ENCODE data around the gene MAP7.
"Not testable (repeated sequence)": the region's sequence is repeated elsewhere in the genome, so short reads cannot be mapped to it uniquely, and the experiment has no call there.

Gene MAP7

DNA sequence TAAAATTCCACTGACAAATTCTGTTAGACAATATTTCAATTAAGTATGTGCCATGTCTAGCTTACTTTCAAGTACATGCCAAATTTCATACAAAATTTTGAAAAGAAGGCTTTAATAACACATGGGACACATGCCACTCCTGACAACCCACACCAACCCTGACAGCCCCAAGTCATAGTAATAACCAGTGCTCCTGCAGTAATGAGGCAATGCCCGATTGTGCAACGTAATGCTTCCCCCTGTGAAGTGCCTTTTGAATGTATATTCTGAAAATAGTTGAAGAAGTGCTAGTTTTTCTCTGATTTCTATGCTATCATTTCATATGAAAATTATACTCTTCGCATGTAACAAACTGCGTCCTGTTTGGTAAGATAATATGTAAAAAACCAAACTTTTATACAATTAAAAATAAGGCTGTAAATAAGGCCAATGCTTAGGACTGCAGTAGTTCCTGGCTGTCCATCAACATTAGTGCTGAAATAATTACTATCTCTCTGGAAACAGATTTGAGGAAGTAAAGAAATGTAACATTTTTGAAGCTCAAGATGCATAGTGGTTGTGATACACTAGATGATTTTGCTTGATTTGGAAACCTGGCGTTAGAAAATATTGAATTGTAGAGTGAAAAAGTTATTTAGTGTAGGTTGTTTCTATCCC is 134.7 kb downstream of the MAP7 start:
- DNase-seq (ENCODE audit: low spot score) = no peak

GRCh38 chr6:136412410-136412809 is 137.8 kb downstream of the MAP7 start:
- DNase-seq (ENCODE audit: low spot score) = no peak

GRCh38 chr6:136411453-136412354 is 138.5 kb downstream of the MAP7 start:
- no peak for DNase-seq (ENCODE audit: low spot score)

- no peak for DNase-seq (ENCODE audit: low spot score)
These were observed 139.2 kb downstream of the MAP7 start for GRCh38 chr6:136411025-136411325.

DNA sequence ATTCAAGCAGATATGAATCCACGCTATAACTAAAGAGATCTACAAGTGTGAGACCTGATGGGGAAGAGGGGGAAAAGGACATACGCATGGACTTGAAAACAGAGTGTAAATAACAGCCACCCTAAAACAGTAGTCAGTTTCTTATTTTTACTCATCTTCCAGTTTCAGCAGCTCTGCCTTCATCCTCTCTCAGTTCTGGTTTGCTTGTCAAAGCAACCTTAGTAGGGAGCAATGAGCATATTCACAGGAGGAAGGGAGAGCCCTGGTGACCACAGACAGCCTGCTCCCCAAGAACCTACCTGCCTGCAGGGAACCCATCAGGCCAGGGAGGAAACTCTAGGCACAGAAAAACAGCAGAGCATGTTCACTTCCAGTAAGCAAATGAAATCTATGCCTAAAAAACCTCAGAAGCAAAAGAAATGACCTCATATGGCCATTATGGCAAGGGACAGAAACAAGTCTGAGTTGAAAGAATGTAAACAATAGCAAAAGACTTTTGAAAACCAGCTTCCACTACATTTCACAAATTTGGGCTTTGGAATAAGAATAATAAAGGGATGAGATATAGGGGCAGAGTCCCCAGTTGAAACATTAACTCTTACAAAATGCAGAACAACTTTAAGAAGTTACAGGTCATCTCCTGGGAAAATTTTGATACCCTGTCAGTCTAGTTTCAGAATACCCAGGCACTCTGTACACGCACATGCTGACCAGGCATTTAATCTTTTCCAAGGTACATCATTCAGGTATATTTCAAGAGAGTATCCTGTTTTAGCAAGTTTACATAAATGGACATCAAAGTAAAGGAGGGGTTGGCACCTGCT is 139.8 kb downstream of the MAP7 start:
- DNase-seq (ENCODE audit: low spot score) = no peak

GRCh38 chr6:136409597-136409996 is 140.6 kb downstream of the MAP7 start:
- DNase-seq (ENCODE audit: low spot score) = no peak

GRCh38 chr6:136408204-136408603 is 142.0 kb downstream of the MAP7 start:
- no peak for DNase-seq (ENCODE audit: low spot score)

GRCh38 chr6:136405420-136406029 is 144.7 kb downstream of the MAP7 start:
- DNase-seq (ENCODE audit: low spot score) = no peak

DNA sequence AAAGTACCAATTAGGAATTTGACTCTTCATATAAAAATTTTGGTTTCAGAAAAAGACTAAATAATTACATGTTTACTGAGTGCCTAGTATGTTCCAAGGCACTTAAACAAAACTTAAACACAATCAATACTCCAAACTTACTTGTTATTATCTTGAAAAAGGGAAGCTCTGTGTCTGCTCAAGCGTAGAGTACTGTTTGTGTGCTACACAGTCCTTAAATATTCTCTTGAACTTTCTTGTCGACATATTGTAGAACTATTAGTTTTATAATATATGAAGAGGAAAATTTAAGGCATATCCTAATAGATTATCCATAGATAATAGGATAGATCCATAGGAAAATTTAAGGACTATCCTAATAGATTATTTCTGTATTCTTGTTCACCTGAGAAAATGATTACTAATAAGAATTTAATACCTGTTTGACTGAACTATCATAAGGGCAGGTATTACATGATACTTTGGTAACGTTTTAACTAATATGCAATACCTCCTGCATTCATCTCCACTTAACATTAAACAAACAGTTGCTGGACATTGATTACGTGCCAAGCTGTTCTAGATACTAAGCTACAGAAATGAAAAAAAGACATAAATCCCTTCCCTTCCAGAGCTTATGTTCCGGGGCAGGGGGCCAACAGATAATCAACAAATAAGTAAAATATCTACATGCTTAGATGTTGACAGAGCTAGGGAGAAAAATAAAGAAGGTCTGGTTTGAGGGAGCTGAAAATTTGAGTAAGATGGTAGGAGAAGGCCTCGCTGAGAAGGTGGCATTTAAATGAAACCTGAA is 145.4 kb downstream of the MAP7 start:
- no peak for DNase-seq (ENCODE audit: low spot score)

GRCh38 chr6:136404007-136404406 is 146.2 kb downstream of the MAP7 start:
- DNase-seq (ENCODE audit: low spot score) = no peak

DNA sequence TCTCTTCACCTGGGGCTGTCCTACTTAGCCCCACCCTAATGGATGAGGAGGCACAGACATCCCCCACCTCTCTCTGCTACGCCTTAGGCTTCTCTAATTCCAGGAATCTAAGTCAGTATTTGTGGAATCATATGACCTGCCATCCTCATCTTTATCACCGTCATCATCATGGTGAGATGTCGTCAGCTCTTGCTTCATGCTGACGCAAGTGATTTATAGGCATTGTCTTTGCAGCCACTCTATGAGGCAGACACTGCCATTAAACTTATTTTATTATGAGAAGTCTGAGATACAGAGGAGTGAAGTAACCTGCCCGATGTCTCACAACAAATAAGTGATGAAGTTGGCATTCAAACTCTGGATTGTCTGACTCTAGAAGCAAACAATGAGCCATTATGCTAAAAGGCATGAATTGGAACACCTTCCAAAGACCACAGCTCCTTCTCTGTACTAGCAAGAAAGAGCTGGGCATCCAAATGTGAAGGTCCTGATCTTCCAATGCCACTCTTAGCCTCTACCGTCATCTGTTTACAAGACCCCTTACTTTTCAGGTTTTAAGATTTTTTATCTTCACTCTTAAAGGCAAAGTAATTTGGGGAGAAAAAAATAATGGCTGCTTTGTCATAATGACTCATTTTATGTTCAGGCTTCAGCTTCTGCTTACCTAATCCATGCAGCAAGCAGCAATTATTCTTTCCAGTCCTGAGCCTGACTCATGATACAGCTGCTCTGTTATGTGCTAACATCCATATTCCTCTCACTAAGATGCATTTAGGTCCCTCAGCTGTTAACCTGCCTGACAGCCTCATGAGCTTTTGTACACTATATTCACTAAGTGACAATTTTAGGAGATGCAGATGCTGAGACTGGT is 146.9 kb downstream of the MAP7 start:
- DNase-seq (ENCODE audit: low spot score) = no peak

DNA sequence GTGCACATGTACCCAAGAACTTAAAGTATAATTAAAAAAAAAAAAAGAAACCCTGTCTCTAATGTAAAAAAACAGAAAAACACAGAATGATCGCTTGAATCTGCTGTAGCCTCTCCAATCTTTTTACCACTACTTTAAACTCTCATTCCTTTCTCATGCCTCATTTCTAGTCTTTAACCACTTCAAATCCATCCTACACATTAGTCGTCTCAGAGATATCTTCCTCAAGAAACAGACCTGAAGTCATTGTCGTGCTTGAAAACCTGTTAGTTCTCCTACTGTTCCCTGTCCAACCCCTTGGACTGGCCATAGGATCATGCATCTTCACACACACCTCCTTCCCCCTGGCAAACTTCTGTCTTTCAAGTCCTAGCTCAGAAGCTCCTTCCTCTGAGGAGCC is 148.5 kb downstream of the MAP7 start:
- no peak for DNase-seq (ENCODE audit: low spot score)

DNA sequence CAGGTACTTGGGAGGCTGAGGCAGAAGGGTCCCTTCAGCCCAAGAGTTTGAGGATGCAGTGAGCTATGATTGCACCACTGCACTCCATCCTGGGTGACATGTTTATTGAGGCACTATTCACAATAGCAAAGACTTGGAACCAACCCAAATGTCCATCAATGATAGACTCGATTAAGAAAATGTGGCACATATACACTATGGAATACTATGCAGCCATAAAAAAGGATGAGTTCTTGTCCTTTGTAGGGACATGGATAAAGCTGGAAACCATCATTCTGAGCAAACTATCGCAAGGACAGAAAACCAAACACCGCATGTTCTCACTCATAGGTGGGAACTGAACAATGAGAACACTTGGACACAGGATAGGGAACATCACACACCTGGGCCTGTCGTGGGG is 149.0 kb downstream of the MAP7 start:
- not testable (repeated sequence) for DNase-seq (ENCODE audit: low spot score)

DNA sequence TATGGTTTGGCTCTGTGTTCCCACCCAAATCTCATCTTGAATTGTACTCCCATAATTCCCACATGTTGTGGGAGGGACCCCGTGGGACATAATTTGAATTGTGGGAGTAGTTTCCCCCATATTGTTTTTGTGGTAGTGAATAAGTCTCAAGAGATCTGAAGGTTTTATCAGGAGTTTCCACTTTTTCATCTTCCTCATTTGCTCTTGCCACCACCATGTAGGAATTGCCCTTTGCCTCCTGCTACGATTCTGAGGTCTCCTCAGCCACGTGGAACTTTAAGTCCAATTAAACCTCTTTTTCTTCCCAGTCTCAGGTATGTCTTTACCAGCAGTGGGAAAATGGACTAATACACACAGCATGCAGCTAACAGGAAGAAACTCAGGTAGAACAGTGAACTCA is 151.8 kb downstream of the MAP7 start:
- DNase-seq (ENCODE audit: low spot score) = no peak

GRCh38 chr6:136396908-136397307 is 153.3 kb downstream of the MAP7 start:
- DNase-seq (ENCODE audit: low spot score) = no peak

DNA sequence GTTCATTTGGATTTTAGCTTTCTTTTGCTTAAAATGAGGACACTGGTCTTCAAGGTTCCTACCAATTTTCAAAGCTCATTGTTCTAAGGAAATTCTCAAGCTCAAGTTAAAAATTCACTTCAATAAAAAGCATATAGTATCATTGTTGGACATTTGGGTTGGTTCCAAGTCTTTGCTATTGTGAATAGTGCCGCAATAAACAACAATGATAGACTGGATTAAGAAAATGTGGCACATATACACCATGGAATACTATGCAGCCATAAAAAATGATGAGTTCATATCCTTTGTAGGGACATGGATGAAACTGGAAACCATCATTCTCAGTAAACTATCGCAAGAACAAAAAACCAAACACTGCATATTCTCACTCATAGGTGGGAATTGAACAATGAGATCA is 159.3 kb downstream of the MAP7 start:
- DNase-seq (ENCODE audit: low spot score) = not testable (repeated sequence)

GRCh38 chr6:136387316-136387715 is 162.9 kb downstream of the MAP7 start:
- no peak for DNase-seq (ENCODE audit: low spot score)

- no peak for DNase-seq (ENCODE audit: low spot score)
These were observed 166.8 kb downstream of the MAP7 start for GRCh38 chr6:136383268-136383937.

DNA sequence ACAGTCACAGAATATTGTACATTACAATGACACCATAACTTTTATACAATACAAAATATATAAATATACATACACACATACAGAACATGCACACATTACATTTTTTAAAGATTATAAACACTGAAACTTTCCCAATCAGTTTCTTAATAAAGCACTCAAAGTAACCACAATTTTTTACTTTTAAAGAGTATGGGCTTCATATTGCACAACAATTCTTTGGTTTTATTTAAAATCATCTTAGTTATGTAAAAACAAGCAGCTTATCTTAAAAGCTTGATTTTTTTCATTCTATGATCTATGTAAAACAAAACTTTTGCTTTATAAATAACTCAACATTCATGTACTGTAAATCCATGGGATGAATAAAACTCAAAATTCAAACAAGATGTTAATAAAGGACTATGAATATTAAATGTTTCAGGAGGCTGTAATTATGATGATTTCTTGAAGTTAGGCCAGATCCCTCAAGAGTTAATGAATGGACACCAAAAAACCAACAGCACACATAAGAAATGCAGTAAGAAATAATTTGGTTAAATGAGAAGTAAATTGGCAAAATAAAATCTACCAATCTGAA is 167.5 kb downstream of the MAP7 start:
- no peak for DNase-seq (ENCODE audit: low spot score)

DNA sequence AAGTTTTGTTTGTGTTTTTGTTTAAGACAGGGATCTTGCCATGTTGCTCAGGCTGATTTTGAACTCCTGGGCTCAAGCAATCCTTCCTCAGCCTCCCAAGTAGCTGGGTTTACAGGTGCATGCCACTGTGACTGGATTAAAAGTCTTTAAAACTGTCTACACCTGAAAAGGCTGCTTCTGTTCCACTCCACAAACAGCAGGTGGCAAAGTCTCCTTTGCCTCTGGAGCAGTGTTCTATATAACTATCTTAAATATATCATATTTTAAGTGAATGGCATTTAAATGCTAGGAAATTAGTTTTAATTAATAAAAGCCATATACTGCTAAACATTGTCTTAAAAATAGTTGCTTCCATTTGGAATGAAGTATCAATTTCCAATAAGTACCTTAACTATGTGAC is 171.3 kb downstream of the MAP7 start:
- no peak for DNase-seq (ENCODE audit: low spot score)
